Panc1 (cell line): ENCODE results near the gene FBXW4. TPM values are rescaled to one million over a fixed set of nuclear protein-coding genes. Genes with fewer than 3 reads are reported as not detected.

ENCODE experiments used
- ATAC-seq: fragments of 200-7000 bp; cut with Tn5 transposase; 2 replicates; pipeline ENCODE4 v1.9.1; 2020; ENCODE audit warnings: mild to moderate bottlenecking, moderate library complexity
- BruUV-seq: library from RNA; stranded (reverse); fragments of 400-500 nt; replicated peaks from 2 replicates; lab custom pipeline; 2021; lab: Mats Ljungman, UMichigan
- CTCF ChIA-PET: fragments of 300-600 bp; sonication (Branson Sonifier 250); formaldehyde crosslinking; loops from one replicate; lab custom pipeline; 2022; ENCODE audit warnings: antibody characterized with exemption; lab: Charles Lee
- POLR2A ChIA-PET: fragments of 300-600 bp; sonication (Branson Sonifier 250); formaldehyde crosslinking; loops from one replicate; lab custom pipeline; 2022; ENCODE audit warnings: antibody characterized with exemption; lab: Charles Lee
- DNase-seq: peaks from one replicate; pipeline ENCODE4 v3.0.0-alpha.2; 2010; ENCODE audit warnings: low read depth, low spot score
- H3K27ac ChIP-seq: 2 replicates; pipeline ENCODE4 v1.5.1; 2011; ENCODE audit warnings: mild to moderate bottlenecking, low read length, inconsistent platforms
- H3K27me3 ChIP-seq: fragments of 200-500 bp; sonication (Bioruptor generic); 2 replicates; pipeline ENCODE4 v1.6.0; 2014; ENCODE audit warnings: low read length, inconsistent platforms; ENCODE audit not compliant: control insufficient read depth, insufficient read depth
- H3K36me3 ChIP-seq: fragments of 200-500 bp; sonication (Bioruptor generic); 2 replicates; pipeline ENCODE4 v1.5.1; 2014; ENCODE audit warnings: inconsistent platforms, mild to moderate bottlenecking, low read length, moderate library complexity; ENCODE audit not compliant: control insufficient read depth, insufficient read depth
- H3K4me1 ChIP-seq: 2 replicates; pipeline ENCODE4 v1.5.1; 2011; ENCODE audit warnings: inconsistent platforms, mild to moderate bottlenecking, low read length, moderate library complexity; ENCODE audit not compliant: control insufficient read depth, insufficient read depth
- H3K4me3 ChIP-seq, 2 experiments: 2 replicates each; pipeline ENCODE4 v1.5.1; 2011 to 2012; ENCODE audit warnings: low read depth in 2 of 2, low read length in 2 of 2, mild to moderate bottlenecking in 2 of 2, inconsistent platforms in 1 of 2, moderate library complexity in 1 of 2
- H3K9me3 ChIP-seq: fragments of 200-500 bp; sonication (Bioruptor generic); 2 replicates; pipeline ENCODE4 v1.5.1; 2014; ENCODE audit warnings: low read depth, mild to moderate bottlenecking, inconsistent platforms, low read length, moderate library complexity; ENCODE audit not compliant: control insufficient read depth, insufficient read depth
- CTCF ChIP-seq: fragments of 450-650 bp; IDR thresholded peaks from 2 replicates; pipeline ENCODE4 v1.5.1; 2017; ENCODE audit warnings: mild to moderate bottlenecking
- POLR2AphosphoS5 ChIP-seq: IDR thresholded peaks from 2 replicates; pipeline ENCODE4 v1.6.1; 2012; ENCODE audit warnings: mild to moderate bottlenecking, low read depth, low read length, moderate library complexity
- REST ChIP-seq, 2 experiments: IDR thresholded peaks; 2 replicates each; pipeline ENCODE4 v1.6.1; 2011 to 2012; ENCODE audit warnings: low read depth in 2 of 2, control low read depth in 1 of 2, low read length in 1 of 2, mild to moderate bottlenecking in 1 of 2, moderate library complexity in 1 of 2; ENCODE audit not compliant: insufficient read depth in 1 of 2
- SIN3A ChIP-seq: IDR thresholded peaks from 2 replicates; pipeline ENCODE4 v1.6.1; 2012; ENCODE audit warnings: low read depth, mild to moderate bottlenecking, low read length, moderate library complexity, borderline replicate concordance; ENCODE audit not compliant: insufficient read depth
- TCF7L2 ChIP-seq: IDR thresholded peaks from 2 replicates; pipeline ENCODE4 v1.6.1; 2011; ENCODE audit warnings: mild to moderate bottlenecking, low read depth, low read length, inconsistent platforms
- in situ Hi-C: cut with HindIII; loops from 2 replicates; pipeline ENCODE4 v1.10.0; 2016; ENCODE audit warnings: low sequenced_read_pairs, low pct_unique_long_range_greater_than_20kb
- intact Hi-C: fragments of 100-400 bp; cut with micrococcal nuclease; formaldehyde crosslinking; loops from one replicate; pipeline ENCODE4 v1.10.0; 2022; ENCODE audit not compliant: unreplicated experiment
- total RNA-seq: library from RNA; stranded (reverse); gene quantifications from one replicate; pipeline ENCODE4 v1.2.1, GENCODE V29; 2021; ENCODE audit not compliant: unreplicated experiment

FBXW4 gene
- total RNA-seq, 1 experiment from 2014 or later, result 61.5 TPM

- Histone ChIP-seq H3K27me3 (peaks cover 7% of the 10 kb centered on the region), H3K27ac (no peak overlapping the region), H3K9me3 (no peaks in the 10 kb centered on the region), H3K4me1 (no peaks in the 10 kb centered on the region; the same call in 1 of the 2 replicates), H3K4me3 (no peak overlapping the region), H3K36me3 (no peaks in the 10 kb centered on the region)
- intact Hi-C loops (no loop called here), in situ Hi-C loops (no loop called here)
- TF ChIP-seq SIN3A (no peak), REST (IDR thresholded peaks at IDR 0.05; ENCODE audit: insufficient read depth in 1 of 2, low read depth in 2 of 2, low read length in 1 of 2) (no peak), TCF7L2 (no peak), POLR2AphosphoS5 (no peak)
- ChIA-PET CTCF (no interaction called here), POLR2A (no interaction called here)
- no peak for ATAC-seq
- BruUV-seq, result no TSS peak
- no peak for DNase-seq
Measured at GRCh38 chr10:101565370-101565900, 129.5 kb downstream of the FBXW4 start.

GRCh38 chr10:101564490-101564991, 130.4 kb downstream of the FBXW4 start:
- BruUV-seq, result no TSS peak
- ChIA-PET CTCF (no interaction called here), POLR2A (no interaction called here)
- no peaks in the 10 kb centered on the region for H3K9me3 ChIP-seq
- intact Hi-C loops, result no loop called here
- DNase-seq, result no peak
- no peak for ATAC-seq
- in situ Hi-C loops, result no loop called here
- no peaks in the 10 kb centered on the region for H3K4me1 ChIP-seq
- TF ChIP-seq CTCF, result no peak
- no peak for TF ChIP-seq TCF7L2
- TF ChIP-seq REST (IDR thresholded peaks at IDR 0.05; ENCODE audit: insufficient read depth in 1 of 2, low read depth in 2 of 2, low read length in 1 of 2), result no peak
- no peak for TF ChIP-seq SIN3A
- TF ChIP-seq POLR2AphosphoS5, result no peak
- H3K27me3 ChIP-seq, result peaks cover 7% of the 10 kb centered on the region
- no peak overlapping the region for H3K4me3 ChIP-seq
- no peaks in the 10 kb centered on the region for H3K36me3 ChIP-seq
- no peak overlapping the region for H3K27ac ChIP-seq
